Measurements from ENCODE around the gene FAM229B.
"Not testable (repeated sequence)": the region's sequence is repeated elsewhere in the genome, so short reads cannot be mapped to it uniquely, and the experiment has no call there.

FAM229B gene

GRCh38 chr6:112062966-112063365 is 24.4 kb upstream of the FAM229B start:
- no peak for DNase-seq (ENCODE audit: extremely low read depth in 1 of 2, low read depth in 1 of 2)

- DNase-seq (ENCODE audit: extremely low read depth in 1 of 2, low read depth in 1 of 2), result no peak
Observed at GRCh38 chr6:112065426-112065986, 21.9 kb upstream of the FAM229B start.

- DNase-seq (ENCODE audit: extremely low read depth in 1 of 2, low read depth in 1 of 2), result no peak
Observed at GRCh38 chr6:112066606-112067005, 20.8 kb upstream of the FAM229B start.

- DNase-seq (ENCODE audit: extremely low read depth in 1 of 2, low read depth in 1 of 2), result no peak
Observed at GRCh38 chr6:112081569-112081968, 5.8 kb upstream of the FAM229B start.

- no peak for DNase-seq (ENCODE audit: extremely low read depth in 1 of 2, low read depth in 1 of 2)
Observed at GRCh38 chr6:112085286-112086065, 1.9 kb upstream of the FAM229B start.

GRCh38 chr6:112086744-112087135 is 651 bp upstream of the FAM229B start:
- DNase-seq (ENCODE audit: extremely low read depth in 1 of 2, low read depth in 1 of 2), result no peak

GRCh38 chr6:112087916-112088315 is 525 bp downstream of the FAM229B start:
- DNase-seq (ENCODE audit: extremely low read depth in 1 of 2, low read depth in 1 of 2), result no peak

- no peak for DNase-seq (ENCODE audit: extremely low read depth in 1 of 2, low read depth in 1 of 2)
Observed at GRCh38 chr6:112096901-112097300, 9.5 kb downstream of the FAM229B start.

GRCh38 chr6:112100561-112100960 is 13.2 kb downstream of the FAM229B start:
- no peak for DNase-seq (ENCODE audit: extremely low read depth in 1 of 2, low read depth in 1 of 2)

- not testable (repeated sequence) for DNase-seq (ENCODE audit: extremely low read depth in 1 of 2, low read depth in 1 of 2)
Observed at GRCh38 chr6:112106026-112106425, 18.6 kb downstream of the FAM229B start.

GRCh38 chr6:112106562-112106961 is 19.2 kb downstream of the FAM229B start:
- no peak for DNase-seq (ENCODE audit: extremely low read depth in 1 of 2, low read depth in 1 of 2)

- no peak for DNase-seq (ENCODE audit: extremely low read depth in 1 of 2, low read depth in 1 of 2)
Observed at GRCh38 chr6:112109262-112109661, 21.9 kb downstream of the FAM229B start.

- no peak for DNase-seq (ENCODE audit: extremely low read depth in 1 of 2, low read depth in 1 of 2)
Observed at GRCh38 chr6:112113431-112113830, 26.0 kb downstream of the FAM229B start.

GRCh38 chr6:112113918-112114317 is 26.5 kb downstream of the FAM229B start:
- DNase-seq (ENCODE audit: extremely low read depth in 1 of 2, low read depth in 1 of 2), result no peak

- no peak for DNase-seq (ENCODE audit: extremely low read depth in 1 of 2, low read depth in 1 of 2)
Observed at GRCh38 chr6:112114577-112115223, 27.3 kb downstream of the FAM229B start.

GRCh38 chr6:112116221-112116620 is 28.8 kb downstream of the FAM229B start:
- no peak for DNase-seq (ENCODE audit: extremely low read depth in 1 of 2, low read depth in 1 of 2)

GRCh38 chr6:112117554-112117953 is 30.2 kb downstream of the FAM229B start:
- no peak for DNase-seq (ENCODE audit: extremely low read depth in 1 of 2, low read depth in 1 of 2)

- DNase-seq (ENCODE audit: extremely low read depth in 1 of 2, low read depth in 1 of 2), result no peak
Observed at GRCh38 chr6:112118034-112118433, 30.6 kb downstream of the FAM229B start.

- DNase-seq (ENCODE audit: extremely low read depth in 1 of 2, low read depth in 1 of 2), result no peak
Observed at GRCh38 chr6:112122756-112123155, 35.4 kb downstream of the FAM229B start.

GRCh38 chr6:112123982-112124381 is 36.6 kb downstream of the FAM229B start:
- DNase-seq (ENCODE audit: extremely low read depth in 1 of 2, low read depth in 1 of 2), result no peak

GRCh38 chr6:112128208-112128607 is 40.8 kb downstream of the FAM229B start:
- no peak for DNase-seq (ENCODE audit: extremely low read depth in 1 of 2, low read depth in 1 of 2)

- DNase-seq (ENCODE audit: extremely low read depth in 1 of 2, low read depth in 1 of 2), result no peak
Observed at GRCh38 chr6:112130878-112131277, 43.5 kb downstream of the FAM229B start.

Data from stimulated activated CD8-positive, alpha-beta memory T cell treated with anti-CD3 and anti-CD28 coated beads, Interleukin-7, amount 100 ng/mL, for 48 hours (primary cell).